ENCODE results near the gene EHD2. TPM values are rescaled to one million over a fixed set of nuclear protein-coding genes. Genes with fewer than 3 reads are reported as not detected.

EHD2 gene
- total RNA-seq, 1 experiment from 2014 or later, result 13.3 TPM

DNA sequence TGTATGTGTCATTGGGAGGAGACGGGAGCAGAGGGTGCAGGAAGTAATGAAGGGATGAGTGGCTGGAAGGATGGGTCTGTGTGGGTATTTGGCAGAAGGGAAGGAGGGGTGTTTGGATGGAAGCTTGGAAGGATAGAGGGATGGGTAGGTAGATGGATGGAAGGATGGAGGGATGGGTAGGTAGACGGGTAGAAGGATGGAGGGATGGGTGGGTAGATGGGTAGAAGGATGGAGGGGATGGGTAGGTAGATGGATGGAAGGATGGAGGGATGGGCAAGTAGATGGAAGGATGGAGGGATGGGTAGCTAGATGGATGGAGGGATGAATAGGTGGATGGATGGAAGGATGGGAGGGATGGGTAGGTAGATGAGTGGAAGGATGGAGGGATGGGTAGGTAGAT lies 41.7 kb upstream of the EHD2 start:
- H3K4me3 Mint-ChIP-seq (ENCODE audit: unreplicated experiment), result no peak overlapping the region
- no TSS peak for BruUV-seq (replicated peaks)
- ChIA-PET CTCF (interaction anchor here (0.6 kb wide), 1 partner anchor 136 kb away, joined by 3 read pairs; no protein-coding TSS in a partner anchor), POLR2A (no interaction called here)
- no peaks in the 10 kb centered on the region for H3K9me3 ChIP-seq
- H3K27me3 ChIP-seq (replicated peaks; ENCODE audit: control insufficient read depth, insufficient read depth, low read length), result no peaks in the 10 kb centered on the region
- no peaks in the 10 kb centered on the region for H3K9me3 Mint-ChIP-seq (ENCODE audit: unreplicated experiment)
- peaks cover 22% of the 10 kb centered on the region for H3K4me1 ChIP-seq
- TF ChIP-seq, protein P1, sequence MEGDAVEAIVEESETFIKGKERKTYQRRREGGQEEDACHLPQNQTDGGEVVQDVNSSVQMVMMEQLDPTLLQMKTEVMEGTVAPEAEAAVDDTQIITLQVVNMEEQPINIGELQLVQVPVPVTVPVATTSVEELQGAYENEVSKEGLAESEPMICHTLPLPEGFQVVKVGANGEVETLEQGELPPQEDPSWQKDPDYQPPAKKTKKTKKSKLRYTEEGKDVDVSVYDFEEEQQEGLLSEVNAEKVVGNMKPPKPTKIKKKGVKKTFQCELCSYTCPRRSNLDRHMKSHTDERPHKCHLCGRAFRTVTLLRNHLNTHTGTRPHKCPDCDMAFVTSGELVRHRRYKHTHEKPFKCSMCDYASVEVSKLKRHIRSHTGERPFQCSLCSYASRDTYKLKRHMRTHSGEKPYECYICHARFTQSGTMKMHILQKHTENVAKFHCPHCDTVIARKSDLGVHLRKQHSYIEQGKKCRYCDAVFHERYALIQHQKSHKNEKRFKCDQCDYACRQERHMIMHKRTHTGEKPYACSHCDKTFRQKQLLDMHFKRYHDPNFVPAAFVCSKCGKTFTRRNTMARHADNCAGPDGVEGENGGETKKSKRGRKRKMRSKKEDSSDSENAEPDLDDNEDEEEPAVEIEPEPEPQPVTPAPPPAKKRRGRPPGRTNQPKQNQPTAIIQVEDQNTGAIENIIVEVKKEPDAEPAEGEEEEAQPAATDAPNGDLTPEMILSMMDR (IDR thresholded peaks at IDR 0.05; ENCODE audit: insufficient read depth in 1 of 2, low read depth in 1 of 2, low read length in 1 of 2, severe bottlenecking in 1 of 2, unreplicated experiment in 1 of 2), result no peak
- no peak overlapping the region for H3K4me3 ChIP-seq (ENCODE audit: low read depth, low read length)
- peaks cover 27% of the 10 kb centered on the region for H3K4me1 Mint-ChIP-seq (ENCODE audit: low read depth, unreplicated experiment)
- H3K36me3 Mint-ChIP-seq (ENCODE audit: insufficient read depth, unreplicated experiment), result peaks cover 63% of the 10 kb centered on the region
- no peaks in the 10 kb centered on the region for H3K27me3 Mint-ChIP-seq (ENCODE audit: insufficient read depth, unreplicated experiment)
- no peak overlapping the region for H3K27ac Mint-ChIP-seq (ENCODE audit: unreplicated experiment)
- intact Hi-C loops (cut with micrococcal nuclease; ENCODE audit: unreplicated experiment), result no loop called here
- peaks cover 1% of the 10 kb centered on the region; the same call in 1 of the 2 replicates for H3K36me3 ChIP-seq (ENCODE audit: control insufficient read depth, insufficient read depth, low read length)
- DNase-seq, result no peak

DNA sequence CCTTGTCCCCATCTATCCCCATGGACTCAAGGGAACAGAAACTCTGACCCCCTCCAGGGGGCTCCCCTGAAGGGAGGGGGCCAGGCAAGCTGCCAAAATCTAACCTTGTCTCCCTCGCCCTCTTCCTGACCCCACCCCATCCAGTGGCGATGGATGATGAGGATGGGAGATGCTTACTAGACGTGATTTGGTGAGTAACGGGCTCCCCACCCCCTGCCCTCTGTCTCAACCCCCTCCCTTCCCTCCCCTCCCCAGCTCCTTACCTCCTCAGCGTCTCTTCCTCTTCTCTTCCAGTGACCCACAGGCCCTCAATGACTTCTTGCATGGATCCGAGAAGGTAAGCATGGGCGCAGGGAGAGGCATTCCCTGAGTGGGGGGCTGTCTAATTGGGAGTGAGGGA lies 39.8 kb upstream of the EHD2 start:
- intact Hi-C loops (cut with micrococcal nuclease; ENCODE audit: unreplicated experiment), result no loop called here
- ChIA-PET POLR2A (no interaction called here), CTCF (no interaction called here)
- Mint-ChIP-seq H3K4me1 (ENCODE audit: low read depth, unreplicated experiment) (peaks cover 13% of the 10 kb centered on the region), H3K36me3 (ENCODE audit: insufficient read depth, unreplicated experiment) (peaks cover 63% of the 10 kb centered on the region), H3K27ac (ENCODE audit: unreplicated experiment) (peak overlapping the region; percentile 53), H3K4me3 (ENCODE audit: unreplicated experiment) (no peak overlapping the region), H3K9me3 (ENCODE audit: unreplicated experiment) (no peaks in the 10 kb centered on the region), H3K27me3 (ENCODE audit: insufficient read depth, unreplicated experiment) (no peaks in the 10 kb centered on the region)
- H3K4me3 ChIP-seq (ENCODE audit: low read depth, low read length), result no peak overlapping the region
- DNase-seq, result no peak
- no TSS peak for BruUV-seq (replicated peaks)
- H3K36me3 ChIP-seq (ENCODE audit: control insufficient read depth, insufficient read depth, low read length), result peaks cover 1% of the 10 kb centered on the region; the same call in 1 of the 2 replicates
- no peaks in the 10 kb centered on the region for H3K9me3 ChIP-seq
- H3K27me3 ChIP-seq (replicated peaks; ENCODE audit: control insufficient read depth, insufficient read depth, low read length), result no peaks in the 10 kb centered on the region
- H3K4me1 ChIP-seq, result peaks cover 4% of the 10 kb centered on the region
- TF ChIP-seq, protein P1 (IDR thresholded peaks at IDR 0.05; ENCODE audit: insufficient read depth in 1 of 2, low read depth in 1 of 2, low read length in 1 of 2, severe bottlenecking in 1 of 2, unreplicated experiment in 1 of 2), result no peak

DNA sequence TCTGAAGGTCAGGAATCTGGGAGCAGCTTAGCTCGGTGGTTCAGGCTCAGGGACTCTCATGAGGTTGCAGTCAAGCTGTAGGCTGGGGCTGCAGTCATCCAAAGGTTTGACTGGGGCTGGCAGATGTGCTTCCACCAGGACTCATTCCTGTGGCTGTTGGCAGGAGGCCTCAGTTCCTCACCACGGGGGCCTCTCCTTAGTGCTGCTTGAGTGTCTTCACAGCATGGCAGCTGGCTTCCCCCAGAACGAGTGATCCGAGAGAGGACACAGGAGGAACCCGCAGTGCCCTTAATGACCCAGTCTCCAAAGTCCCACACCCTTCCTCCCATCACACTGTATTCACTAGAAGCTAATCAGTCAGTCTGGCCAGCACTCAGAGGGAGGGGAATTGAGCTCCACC lies 38.7 kb upstream of the EHD2 start:
- Histone ChIP-seq H3K4me1 (no peaks in the 10 kb centered on the region), H3K4me3 (ENCODE audit: low read depth, low read length) (no peak overlapping the region), H3K9me3 (no peaks in the 10 kb centered on the region), H3K36me3 (ENCODE audit: control insufficient read depth, insufficient read depth, low read length) (peaks cover 1% of the 10 kb centered on the region; the same call in 1 of the 2 replicates), H3K27me3 (replicated peaks; ENCODE audit: control insufficient read depth, insufficient read depth, low read length) (no peaks in the 10 kb centered on the region)
- Mint-ChIP-seq H3K27ac (ENCODE audit: unreplicated experiment) (no peak overlapping the region), H3K9me3 (ENCODE audit: unreplicated experiment) (no peaks in the 10 kb centered on the region), H3K27me3 (ENCODE audit: insufficient read depth, unreplicated experiment) (no peaks in the 10 kb centered on the region), H3K36me3 (ENCODE audit: insufficient read depth, unreplicated experiment) (peaks cover 74% of the 10 kb centered on the region), H3K4me3 (ENCODE audit: unreplicated experiment) (no peak overlapping the region), H3K4me1 (ENCODE audit: low read depth, unreplicated experiment) (peaks cover 13% of the 10 kb centered on the region)
- no peak for DNase-seq
- TF ChIP-seq, protein P1 (IDR thresholded peaks at IDR 0.05; ENCODE audit: insufficient read depth in 1 of 2, low read depth in 1 of 2, low read length in 1 of 2, severe bottlenecking in 1 of 2, unreplicated experiment in 1 of 2), result no peak
- no TSS peak for BruUV-seq (replicated peaks)
- POLR2A ChIA-PET, result interaction anchor here (0.6 kb wide), 1 partner anchor 50 kb away, joined by 3 read pairs; no protein-coding TSS in a partner anchor
- CTCF ChIA-PET, result no interaction called here
- intact Hi-C loops (cut with micrococcal nuclease; ENCODE audit: unreplicated experiment), result no loop called here
